Stimulated activated naive CD8-positive, alpha-beta T cell treated with anti-CD3 and anti-CD28 coated beads, Interleukin-15, amount 100 ng/mL, for 72 hours (primary cell): ENCODE measurements around the gene CCDC149.
A peak's percentile ranks its signal among the peaks of the same experiment; 100 is the strongest.

Experiments
- ATAC-seq: fragments of 150-1000 bp; cut with Tn5 transposase; 2 replicates; pipeline ENCODE4 v1.10.0; 2021; ENCODE audit warnings: mild to moderate bottlenecking, moderate library complexity
- DNase-seq, 2 donors: peaks; one replicate each; pipeline ENCODE4 v3.0.0; 2021 to 2022
- H3K27ac Mint-ChIP-seq, 2 donors: one replicate each; pipeline ENCODE4 v1.8.0; 2022; ENCODE audit warnings: mild to moderate bottlenecking in 2 of 2, mixed read lengths in 2 of 2, moderate library complexity in 2 of 2
- H3K27me3 Mint-ChIP-seq: one replicate; pipeline ENCODE4 v1.8.0; 2022; ENCODE audit warnings: mixed read lengths
- H3K4me1 Mint-ChIP-seq: one replicate; pipeline ENCODE4 v1.8.0; 2022; ENCODE audit warnings: mild to moderate bottlenecking, mixed read lengths
- H3K4me3 Mint-ChIP-seq, 2 donors: one replicate each; pipeline ENCODE4 v1.8.0; 2022; ENCODE audit warnings: mild to moderate bottlenecking in 2 of 2, mixed read lengths in 2 of 2, moderate library complexity in 1 of 2
- H3K9me3 Mint-ChIP-seq, 2 donors: one replicate each; pipeline ENCODE4 v1.8.0; 2022; ENCODE audit warnings: mixed read lengths in 2 of 2

Gene CCDC149

DNA sequence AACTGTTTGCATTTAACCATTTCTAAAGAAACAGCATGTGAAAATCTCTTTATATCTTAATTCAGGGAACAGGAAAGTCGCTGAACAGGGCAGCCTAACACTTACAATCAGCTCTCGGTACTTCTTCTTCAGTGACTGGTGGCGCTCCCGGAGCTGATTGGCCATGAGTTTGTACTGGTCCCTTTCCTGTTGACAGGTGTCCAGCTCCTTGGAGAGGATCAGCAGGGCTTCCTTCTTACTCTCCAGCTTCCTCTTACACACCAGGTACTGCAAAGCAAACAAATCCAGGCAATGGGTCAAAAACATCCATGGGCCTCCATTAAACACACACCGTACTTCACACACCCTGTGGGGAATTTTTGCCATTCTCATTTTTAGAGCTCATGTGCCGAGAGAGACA lies 36.4 kb downstream of the CCDC149 start:
- Mint-ChIP-seq H3K4me3 (no peak overlapping the region), H3K27ac (no peak overlapping the region), H3K4me1 (no peaks in the 10 kb centered on the region), H3K27me3 (no peaks in the 10 kb centered on the region), H3K9me3 (no peaks in the 10 kb centered on the region)
- no peak for DNase-seq
- ATAC-seq: no peak

DNA sequence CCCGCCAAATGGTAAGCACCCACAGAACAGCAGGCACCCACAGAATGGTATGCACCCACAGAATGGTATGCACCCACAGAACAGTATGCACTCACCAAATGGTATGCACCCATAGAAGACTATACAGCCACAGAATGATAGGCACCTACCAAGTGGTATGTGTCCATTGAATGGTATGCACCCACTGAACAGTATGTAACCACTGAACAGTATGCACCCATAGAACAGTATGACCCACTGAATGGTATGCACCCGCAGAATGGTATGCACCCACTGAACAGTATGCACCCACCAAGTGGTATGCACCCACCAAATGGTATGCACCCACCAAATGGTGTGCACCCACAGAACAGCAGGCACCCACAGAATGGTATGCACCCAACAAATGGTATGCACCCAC lies 40.1 kb downstream of the CCDC149 start:
- no peak overlapping the region for H3K4me3 Mint-ChIP-seq
- no peaks in the 10 kb centered on the region for H3K9me3 Mint-ChIP-seq
- H3K27ac Mint-ChIP-seq: no peak overlapping the region
- ATAC-seq (peak; percentile 33), DNase-seq (no peak)
- H3K4me1 Mint-ChIP-seq: no peaks in the 10 kb centered on the region
- H3K27me3 Mint-ChIP-seq: no peaks in the 10 kb centered on the region

DNA sequence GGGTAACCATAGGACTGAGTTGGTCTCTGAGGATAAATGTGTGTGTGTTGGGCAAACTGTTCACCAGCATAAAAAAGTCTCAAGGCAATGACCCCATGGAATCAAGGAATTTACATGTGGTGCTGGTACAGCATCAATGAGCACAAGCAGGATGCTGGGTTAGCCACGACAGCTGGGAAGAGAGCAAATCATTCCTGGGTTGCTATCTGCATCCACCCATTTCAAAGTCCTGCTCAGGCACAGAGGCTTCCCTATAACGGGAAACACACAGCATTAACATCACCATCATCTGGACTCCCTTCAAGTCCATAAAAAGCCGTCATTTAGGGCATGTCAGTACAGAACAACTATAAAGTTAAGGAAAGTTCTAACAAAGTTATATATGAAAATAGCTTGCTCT lies 41.6 kb downstream of the CCDC149 start:
- Mint-ChIP-seq H3K9me3 (no peaks in the 10 kb centered on the region), H3K27me3 (no peaks in the 10 kb centered on the region), H3K27ac (no peak overlapping the region), H3K4me1 (no peaks in the 10 kb centered on the region), H3K4me3 (no peak overlapping the region)
- DNase-seq (no peak), ATAC-seq (no peak)

DNA sequence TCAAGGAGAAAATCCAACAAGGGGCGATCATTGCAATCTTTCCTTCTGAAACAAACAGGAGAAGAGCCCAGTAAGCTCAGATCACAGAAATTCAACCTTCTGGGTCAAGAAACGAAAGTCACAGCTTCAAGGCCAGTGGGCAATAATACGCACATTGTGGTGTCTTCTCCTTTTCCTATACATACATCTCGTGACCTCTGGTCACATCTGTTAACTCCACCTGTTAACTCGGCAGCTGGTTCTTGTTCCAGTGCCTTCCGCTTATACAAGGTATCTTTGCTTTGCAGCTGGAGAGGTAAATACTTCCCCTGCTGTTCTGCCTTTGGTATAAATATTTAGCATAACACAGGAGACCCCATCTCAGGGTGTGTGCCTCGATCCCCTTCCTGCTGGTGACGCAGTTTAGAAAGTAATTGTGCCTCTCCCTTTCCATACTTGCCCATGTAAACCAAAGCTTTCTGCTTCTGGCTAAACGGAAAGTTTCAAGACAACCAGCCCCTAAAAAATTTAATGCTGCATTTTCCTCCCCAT lies 45.0 kb downstream of the CCDC149 start:
- Mint-ChIP-seq H3K9me3 (peaks cover 11 to 18% of the 10 kb centered on the region in 2 donors), H3K27me3 (no peaks in the 10 kb centered on the region), H3K4me1 (no peaks in the 10 kb centered on the region), H3K4me3 (no peak overlapping the region), H3K27ac (no peak overlapping the region)
- ATAC-seq (no peak), DNase-seq (no peak)

DNA sequence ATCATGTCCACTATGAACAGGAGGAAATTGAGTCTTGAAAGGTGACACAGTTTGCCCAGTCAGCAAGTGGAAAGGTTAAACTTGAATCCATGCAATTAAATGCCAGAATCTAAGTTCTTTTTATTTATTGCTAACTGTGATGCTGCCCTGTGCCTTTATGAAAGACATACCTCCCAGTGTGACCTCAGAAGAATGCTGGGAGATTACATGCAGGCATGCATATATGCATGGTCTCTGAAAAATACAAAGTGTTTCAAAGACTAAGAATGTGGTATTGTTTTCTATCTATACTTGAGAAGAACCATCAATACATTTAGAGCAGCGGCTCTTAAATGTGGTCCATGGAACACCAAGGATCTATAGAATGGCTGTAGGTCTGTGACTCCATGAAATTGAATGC lies 45.6 kb downstream of the CCDC149 start:
- Mint-ChIP-seq H3K4me3 (no peak overlapping the region), H3K27ac (no peak overlapping the region), H3K4me1 (no peaks in the 10 kb centered on the region), H3K9me3 (peaks cover 11 to 23% of the 10 kb centered on the region in 2 donors), H3K27me3 (no peaks in the 10 kb centered on the region)
- DNase-seq (no peak), ATAC-seq (no peak)

DNA sequence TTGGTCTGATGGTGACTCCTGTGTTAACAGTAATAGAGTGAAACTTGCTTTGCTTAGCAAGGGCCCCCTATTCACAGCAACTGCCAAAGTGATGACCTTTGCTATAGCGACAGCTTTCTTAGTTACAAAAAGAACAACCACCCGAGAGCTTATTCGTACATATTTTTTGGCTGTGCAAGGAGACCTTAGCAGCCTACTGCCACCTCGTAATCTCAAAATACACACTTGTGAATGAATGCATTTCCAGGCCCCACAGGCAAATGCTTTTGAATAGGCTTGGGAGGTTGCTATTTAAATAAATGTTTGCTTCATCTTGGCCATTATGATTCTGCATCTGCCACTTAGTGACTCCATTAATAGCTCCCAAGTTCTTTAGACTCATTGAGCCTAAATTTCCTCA lies 47.4 kb downstream of the CCDC149 start:
- DNase-seq (no peak), ATAC-seq (no peak)
- no peak overlapping the region for H3K27ac Mint-ChIP-seq
- H3K27me3 Mint-ChIP-seq: no peaks in the 10 kb centered on the region
- H3K4me3 Mint-ChIP-seq: no peak overlapping the region
- H3K9me3 Mint-ChIP-seq: peaks cover 11 to 31% of the 10 kb centered on the region in 2 donors
- H3K4me1 Mint-ChIP-seq: no peaks in the 10 kb centered on the region

DNA sequence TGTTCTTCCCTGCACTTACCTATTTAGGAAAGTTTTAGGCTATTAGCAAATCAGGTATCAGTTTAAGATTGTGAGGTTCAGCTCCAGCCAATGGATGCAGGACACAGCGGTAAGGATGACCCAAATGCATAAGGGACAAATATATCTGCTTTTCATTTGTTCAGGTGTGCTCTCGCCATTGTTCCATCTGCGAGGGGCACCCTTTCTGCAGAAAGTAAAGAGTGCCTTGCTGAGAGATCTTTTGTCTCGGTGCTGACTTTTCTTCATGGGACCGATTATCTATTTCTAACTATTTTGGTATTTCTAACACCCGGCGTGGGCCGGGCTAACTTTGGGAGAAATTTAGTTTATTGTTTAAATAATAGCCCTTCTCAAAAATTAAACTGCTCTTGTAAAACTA lies 49.0 kb downstream of the CCDC149 start:
- no peak overlapping the region for H3K27ac Mint-ChIP-seq
- ATAC-seq (no peak), DNase-seq (no peak)
- H3K9me3 Mint-ChIP-seq: peaks cover 19 to 41% of the 10 kb centered on the region in 2 donors
- H3K27me3 Mint-ChIP-seq: peaks cover 9% of the 10 kb centered on the region
- no peaks in the 10 kb centered on the region for H3K4me1 Mint-ChIP-seq
- no peak overlapping the region for H3K4me3 Mint-ChIP-seq

DNA sequence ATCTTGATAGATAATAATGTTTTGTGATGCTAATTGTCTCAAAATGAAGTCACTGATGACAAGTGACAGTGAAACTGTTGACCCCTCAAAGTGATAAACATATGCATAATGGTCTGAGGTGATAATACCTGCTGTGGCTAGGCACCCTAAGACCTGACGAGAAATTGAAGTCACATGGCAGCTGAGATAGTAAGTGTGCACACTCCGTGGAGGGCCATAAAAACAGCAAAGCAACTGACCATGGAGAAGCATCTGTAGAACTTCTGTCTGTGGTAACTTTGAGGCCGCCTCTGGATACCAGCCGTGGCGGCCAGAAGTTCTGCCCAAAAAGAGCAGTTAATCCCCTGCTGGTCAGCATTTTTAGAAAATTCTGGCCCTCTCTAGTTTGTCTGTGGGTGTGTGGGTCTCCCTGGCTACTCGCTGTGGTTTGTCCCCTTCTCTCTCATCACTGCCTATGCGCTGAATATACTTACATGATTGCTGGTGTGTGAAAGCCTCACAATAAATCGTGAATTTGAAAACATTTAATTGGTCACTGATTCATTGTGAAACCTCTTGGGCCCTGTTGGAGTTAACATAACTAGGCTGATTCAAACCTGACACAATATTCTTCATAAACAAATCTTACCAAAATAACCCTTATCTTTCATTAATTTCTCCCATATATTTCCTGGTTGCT lies 50.6 kb downstream of the CCDC149 start:
- peaks cover 9% of the 10 kb centered on the region for H3K27me3 Mint-ChIP-seq

DNA sequence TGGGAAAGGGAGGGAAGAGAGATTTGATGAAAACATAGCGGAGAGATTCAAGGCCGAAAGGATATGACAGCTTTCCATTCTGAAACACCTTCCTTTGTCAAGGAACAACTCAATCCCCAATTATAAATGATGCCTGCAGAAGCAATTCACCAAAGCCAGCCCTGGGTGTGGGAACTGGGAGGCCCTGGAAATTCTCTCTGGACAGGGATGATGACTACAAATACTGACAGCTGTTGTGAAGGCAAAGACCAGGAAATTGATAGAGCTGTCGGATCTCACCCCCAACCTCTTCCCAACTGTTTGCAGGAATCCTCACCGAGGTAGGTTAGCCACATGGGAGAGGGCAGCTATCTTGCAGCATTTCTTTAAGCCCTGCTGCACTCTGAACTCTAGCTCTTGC lies 54.3 kb downstream of the CCDC149 start:
- Mint-ChIP-seq H3K4me1 (no peaks in the 10 kb centered on the region), H3K4me3 (no peak overlapping the region), H3K9me3 (peaks cover 8 to 28% of the 10 kb centered on the region in 2 donors), H3K27ac (no peak overlapping the region), H3K27me3 (peaks cover 16% of the 10 kb centered on the region)
- ATAC-seq (no peak), DNase-seq (no peak)

More for the DNA sequence above, 50.6 kb downstream of the CCDC149 start:
- ATAC-seq (no peak), DNase-seq (no peak)
- no peaks in the 10 kb centered on the region for H3K4me1 Mint-ChIP-seq
- H3K27ac Mint-ChIP-seq: no peak overlapping the region
- H3K9me3 Mint-ChIP-seq: peaks cover 19 to 41% of the 10 kb centered on the region in 2 donors
- H3K4me3 Mint-ChIP-seq: no peak overlapping the region

DNA sequence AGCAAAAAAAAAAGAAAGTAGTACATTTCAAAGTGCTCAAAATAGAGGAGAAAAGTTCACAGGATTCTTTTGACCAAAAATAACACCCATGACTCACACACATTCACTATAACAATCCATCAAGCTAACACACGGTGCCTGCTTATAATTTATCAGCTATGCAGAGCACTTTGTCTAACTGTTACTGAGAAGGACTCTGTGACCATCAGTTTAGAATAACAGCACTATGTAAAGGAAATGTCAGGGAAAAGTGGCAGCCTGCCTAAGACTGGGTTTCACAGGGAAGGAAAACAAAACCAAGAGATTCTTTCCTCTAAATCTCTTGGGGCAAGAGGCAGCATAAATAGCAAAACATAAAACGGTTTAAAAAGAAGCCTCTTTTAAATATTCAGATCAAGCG lies 54.8 kb downstream of the CCDC149 start:
- no peaks in the 10 kb centered on the region for H3K4me1 Mint-ChIP-seq
- H3K9me3 Mint-ChIP-seq: peaks cover 8 to 25% of the 10 kb centered on the region in 2 donors
- DNase-seq: no peak

DNA sequence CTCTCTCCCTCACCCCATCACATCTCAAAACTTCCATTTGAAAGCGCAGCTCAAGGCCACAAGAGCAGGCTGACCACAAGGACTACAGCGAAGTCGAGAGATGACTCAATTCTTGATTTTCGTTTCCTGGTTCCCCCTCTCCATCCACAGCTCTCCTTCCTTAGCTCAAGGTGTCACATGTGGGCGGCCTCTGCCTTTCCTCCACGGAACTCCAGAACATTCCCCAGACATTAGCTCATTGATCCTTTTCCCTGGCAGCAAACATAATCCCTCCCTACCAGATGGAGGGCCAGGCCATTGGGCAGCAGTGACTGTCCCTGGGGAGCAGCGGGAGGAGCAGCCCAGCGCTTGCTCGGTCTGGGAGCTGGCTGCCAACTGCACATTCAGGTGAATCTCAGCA lies 56.3 kb downstream of the CCDC149 start:
- no peak overlapping the region for H3K27ac Mint-ChIP-seq
- peaks cover 22% of the 10 kb centered on the region for H3K27me3 Mint-ChIP-seq
- ATAC-seq (no peak), DNase-seq (no peak)
- H3K9me3 Mint-ChIP-seq: peaks cover 8 to 16% of the 10 kb centered on the region in 2 donors
- no peaks in the 10 kb centered on the region for H3K4me1 Mint-ChIP-seq
- H3K4me3 Mint-ChIP-seq: no peak overlapping the region

More for the DNA sequence above, 54.8 kb downstream of the CCDC149 start:
- no peak for ATAC-seq
- H3K27me3 Mint-ChIP-seq: peaks cover 21% of the 10 kb centered on the region
- H3K4me3 Mint-ChIP-seq: no peak overlapping the region
- H3K27ac Mint-ChIP-seq: no peak overlapping the region

DNA sequence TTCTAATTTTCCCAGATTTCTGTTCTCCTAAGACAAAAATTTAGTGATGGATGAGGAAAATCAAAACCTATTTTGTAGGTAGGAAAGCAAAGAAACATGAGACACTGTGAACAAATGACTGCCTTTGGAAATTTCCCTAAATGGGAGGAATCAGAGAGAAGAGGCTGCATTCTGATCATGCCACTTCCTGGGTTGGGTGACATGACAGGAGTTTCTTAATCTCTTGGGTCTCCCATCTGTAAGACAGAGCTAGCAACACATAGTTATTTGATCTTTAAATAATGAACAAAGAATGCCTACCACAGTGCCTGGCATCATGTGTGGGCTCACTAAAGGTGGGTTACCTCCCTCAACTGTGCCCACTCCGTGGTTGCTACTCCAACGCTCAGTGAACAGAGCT lies 57.1 kb downstream of the CCDC149 start:
- H3K27me3 Mint-ChIP-seq: peaks cover 22% of the 10 kb centered on the region
- no peaks in the 10 kb centered on the region for H3K4me1 Mint-ChIP-seq
- no peak overlapping the region for H3K4me3 Mint-ChIP-seq
- DNase-seq: no peak
- H3K27ac Mint-ChIP-seq: no peak overlapping the region
- no peak for ATAC-seq
- H3K9me3 Mint-ChIP-seq: peaks cover 8 to 11% of the 10 kb centered on the region in 2 donors

DNA sequence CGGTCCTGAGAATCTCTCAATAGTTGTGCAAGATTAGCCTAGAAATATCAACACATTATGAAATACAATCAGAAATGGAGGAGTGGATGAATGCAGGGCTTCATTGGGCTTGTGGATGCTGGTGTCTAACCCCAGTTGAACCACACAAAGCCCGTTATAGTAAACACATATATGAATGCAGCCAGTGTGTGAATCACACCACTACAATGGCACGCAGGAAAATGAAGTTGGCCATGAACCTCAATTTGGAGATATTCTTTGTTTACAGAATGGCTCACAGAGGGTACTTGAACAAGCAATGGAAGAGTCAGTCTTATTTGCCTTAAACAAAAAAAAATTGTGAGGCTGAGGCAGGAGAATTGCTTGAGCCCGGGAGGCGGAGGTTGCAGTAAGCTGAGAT lies 59.7 kb downstream of the CCDC149 start:
- ATAC-seq: no peak
- no peaks in the 10 kb centered on the region for H3K4me1 Mint-ChIP-seq
- H3K27ac Mint-ChIP-seq: no peak overlapping the region
- DNase-seq: no peak
- no peaks in the 10 kb centered on the region for H3K9me3 Mint-ChIP-seq
- H3K4me3 Mint-ChIP-seq: no peak overlapping the region
- H3K27me3 Mint-ChIP-seq: peaks cover 13% of the 10 kb centered on the region

DNA sequence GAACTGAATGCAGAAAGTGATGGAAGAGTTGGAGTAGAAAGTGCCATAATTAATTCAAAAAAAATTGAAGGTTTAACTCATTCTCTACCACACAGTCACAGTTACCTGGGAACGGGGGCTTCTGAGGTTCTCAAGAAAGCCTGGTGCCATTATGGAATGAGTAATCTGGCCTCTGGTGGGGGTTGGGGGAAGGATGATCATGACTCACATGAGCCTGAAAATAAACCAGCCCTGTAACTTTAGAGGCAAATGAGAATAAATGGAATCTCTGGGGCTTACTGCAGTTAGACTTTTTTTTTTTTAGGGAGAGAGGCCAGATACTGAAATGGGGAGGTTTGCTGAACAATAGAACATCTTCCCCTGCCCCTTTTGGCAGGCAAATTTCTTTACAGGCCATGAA lies 62.2 kb downstream of the CCDC149 start:
- Mint-ChIP-seq H3K4me3 (no peak overlapping the region), H3K27ac (peak overlapping the region in 1 of 2 donors; percentile 64), H3K27me3 (peaks cover 13% of the 10 kb centered on the region), H3K9me3 (no peaks in the 10 kb centered on the region), H3K4me1 (no peaks in the 10 kb centered on the region)
- ATAC-seq (no peak), DNase-seq (no peak)

DNA sequence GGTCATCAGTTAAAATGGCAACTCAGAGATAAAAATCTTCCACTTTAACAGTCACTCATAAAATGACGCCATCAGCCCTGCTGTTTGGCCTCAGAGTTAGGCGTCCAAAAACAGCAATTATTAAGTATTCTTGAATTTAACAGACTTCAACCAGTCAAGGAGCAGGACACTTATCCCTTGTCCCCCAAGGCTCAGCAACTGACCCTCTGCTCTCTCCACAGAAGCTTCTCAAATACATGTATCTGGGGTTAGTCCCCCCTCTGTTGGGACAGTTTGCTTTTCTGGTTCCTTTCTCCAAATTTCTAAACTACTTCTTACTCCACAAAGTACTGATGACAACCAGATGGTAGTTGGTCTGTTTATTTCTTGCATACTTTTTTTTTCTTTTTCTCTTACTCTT lies 63.1 kb downstream of the CCDC149 start:
- H3K4me1 Mint-ChIP-seq: no peaks in the 10 kb centered on the region
- H3K4me3 Mint-ChIP-seq: no peak overlapping the region
- DNase-seq (no peak), ATAC-seq (no peak)
- peaks cover 13% of the 10 kb centered on the region for H3K27me3 Mint-ChIP-seq
- no peak overlapping the region for H3K27ac Mint-ChIP-seq
- no peaks in the 10 kb centered on the region for H3K9me3 Mint-ChIP-seq

DNA sequence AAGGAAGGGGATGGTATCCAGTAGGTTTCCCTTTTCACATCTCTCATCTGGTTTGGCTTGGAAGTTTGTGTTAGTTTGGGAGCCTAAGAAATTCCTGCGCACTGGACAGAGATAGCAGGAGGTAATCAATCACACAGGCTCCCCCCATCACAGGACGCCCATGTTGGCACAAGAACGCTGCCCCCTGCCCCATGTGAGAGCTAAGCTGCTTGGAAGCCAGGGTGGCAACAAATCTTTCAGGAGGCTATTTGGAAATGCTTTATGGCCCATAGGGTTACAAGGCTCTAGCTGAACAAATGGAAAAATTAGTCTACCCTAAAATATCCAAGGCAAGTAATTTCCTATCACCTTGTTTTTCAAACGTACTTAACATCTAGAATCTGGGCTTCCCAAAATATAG lies 63.5 kb downstream of the CCDC149 start:
- peaks cover 13% of the 10 kb centered on the region for H3K27me3 Mint-ChIP-seq
- H3K4me3 Mint-ChIP-seq: no peak overlapping the region
- no peak for DNase-seq
- no peak overlapping the region for H3K27ac Mint-ChIP-seq
- H3K9me3 Mint-ChIP-seq: no peaks in the 10 kb centered on the region
- ATAC-seq: no peak
- no peaks in the 10 kb centered on the region for H3K4me1 Mint-ChIP-seq

DNA sequence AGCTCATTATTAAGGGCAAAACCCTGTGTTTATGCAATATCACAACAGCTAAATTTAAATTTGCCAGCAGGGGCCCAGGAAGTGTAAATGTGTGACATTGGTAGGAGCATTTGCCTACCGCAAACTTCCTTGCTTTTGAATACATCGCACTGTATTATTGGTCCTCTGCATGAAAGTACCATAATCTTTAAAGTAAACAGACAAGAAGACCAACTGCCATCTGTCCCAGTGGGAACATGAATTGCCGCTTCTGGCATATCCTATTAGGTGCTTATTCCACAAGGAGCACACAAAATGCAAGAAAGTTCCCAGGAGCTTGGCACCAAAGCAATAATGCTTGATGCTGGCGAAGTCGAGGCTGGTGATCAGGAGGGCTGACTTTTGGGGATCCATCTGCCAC lies 66.1 kb downstream of the CCDC149 start:
- no peak for ATAC-seq
- H3K9me3 Mint-ChIP-seq: no peaks in the 10 kb centered on the region

More for the DNA sequence above, 66.1 kb downstream of the CCDC149 start:
- Mint-ChIP-seq H3K4me3 (no peak overlapping the region), H3K27ac (no peak overlapping the region), H3K4me1 (no peaks in the 10 kb centered on the region), H3K27me3 (no peaks in the 10 kb centered on the region)
- DNase-seq: no peak
